HL-60 (cell line): ENCODE results near the gene PEX13.

Experiments
- CTCF ChIP-seq: IDR thresholded peaks from one replicate; pipeline ENCODE4 v1.5.1; 2011; ENCODE audit warnings: low read length, control low read depth, inconsistent platforms; ENCODE audit not compliant: insufficient read depth
- GABPA ChIP-seq: IDR thresholded peaks from 2 replicates; pipeline ENCODE4 v1.6.1; 2012; ENCODE audit warnings: low read depth

- TF ChIP-seq CTCF (no peak), GABPA (no peak)
Measured at GRCh38 chr2:60972889-60973656, 44.4 kb upstream of the PEX13 start.
